Amygdala (tissue), 56 donors: Measurements from ENCODE around the gene KLF13.

Experiments
- DNase-seq, 56 donors: peaks; one replicate each; lab custom pipeline; 2025; lab: John Stamatoyannopoulos, UW

The KLF13 gene

GRCh38 chr15:31415201-31415600 lies 88.6 kb downstream of the KLF13 start:
- no peak for DNase-seq

GRCh38 chr15:31419820-31420219 lies 93.2 kb downstream of the KLF13 start:
- DNase-seq: no peak

- DNase-seq: no peak
Observed at GRCh38 chr15:31427411-31427810, 100.8 kb downstream of the KLF13 start.
